Measurements from ENCODE around the gene PARVA. TPM values are rescaled to one million over a fixed set of nuclear protein-coding genes. Genes with fewer than 3 reads are reported as not detected.

PARVA gene
- total and polyA plus RNA-seq, 2 of the 8 experiments (the other 6 are each of a cell fraction or from before 2014, with no cell fraction given): 3.1 to 13.5 TPM

DNA sequence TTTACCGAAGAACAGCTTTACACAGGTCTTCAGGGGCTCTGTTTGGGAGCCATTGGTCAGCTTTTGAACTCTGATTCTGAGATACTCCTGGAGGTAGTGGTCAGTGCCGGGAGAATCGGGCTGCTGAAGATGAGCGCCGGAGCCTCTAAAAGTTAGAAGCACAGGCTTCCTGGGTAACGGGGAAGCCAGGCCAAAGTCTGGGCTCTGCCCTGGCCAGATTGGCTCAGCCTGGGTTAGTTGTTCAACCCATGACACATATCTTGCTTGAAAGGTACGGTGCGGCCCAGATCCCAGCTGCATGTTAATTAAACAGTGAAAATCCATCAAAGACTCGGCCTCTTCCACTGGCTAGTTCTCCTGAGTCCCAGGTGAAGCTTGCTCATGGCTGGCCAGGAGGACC lies 18.0 kb downstream of the PARVA start:
- 80% methylated on average over 9 of the region's 9 CpGs; no CpG with 5 or more reads in 1 of the 2 experiments for WGBS, 2 experiments (ENCODE audit: extremely low coverage in 1 of 2, insufficient coverage in 1 of 2, insufficient read length in 1 of 2, insufficient replicate concordance in 2 of 2, low coverage in 1 of 2, low lambda C conversion rate in 2 of 2, missing lambda C conversion rate in 1 of 2)
- no peak overlapping the region for H2AK5ac ChIP-seq (ENCODE audit: low read depth, low read length)
- DNase-seq (ENCODE audit: low read depth in 1 of 2, low spot score in 2 of 2) (no peak), FAIRE-seq (no peak)
- no peak overlapping the region for H2AFZ ChIP-seq (ENCODE audit: low read length)
- no peaks in the 10 kb centered on the region for H3K36me3 ChIP-seq (ENCODE audit: control insufficient read depth in 2 of 4, insufficient read depth in 4 of 4, low read length in 3 of 4)
- H3K4ac ChIP-seq (replicated peaks; ENCODE audit: insufficient read length, low read depth, low read length): no peak overlapping the region
- H3K14ac ChIP-seq (ENCODE audit: insufficient read length): no peak overlapping the region
- H3K56ac ChIP-seq (replicated peaks; ENCODE audit: insufficient read length, low read depth, low read length): no peak overlapping the region
- no peaks in the 10 kb centered on the region for H3K23me2 ChIP-seq (ENCODE audit: low read depth, low read length)
- H3K18ac ChIP-seq (ENCODE audit: extremely low read depth, low read length): no peak overlapping the region
- H3K79me2 ChIP-seq (ENCODE audit: control insufficient read depth in 1 of 2, insufficient read depth in 2 of 2, low read length in 2 of 2): no peaks in the 10 kb centered on the region
- no peak overlapping the region for H3K23ac ChIP-seq (ENCODE audit: insufficient read length)
- no peak overlapping the region for H4K91ac ChIP-seq (replicated peaks; ENCODE audit: insufficient read length, low read length)
- H2BK120ac ChIP-seq (replicated peaks; ENCODE audit: low read depth, low read length): no peak overlapping the region
- no peak overlapping the region for H2BK20ac ChIP-seq (ENCODE audit: low read length)
- no peak overlapping the region for H4K5ac ChIP-seq (ENCODE audit: insufficient read length, low read depth, low read length)
- no peaks in the 10 kb centered on the region for H3K4me1 ChIP-seq (replicated peaks in 1 of 4; ENCODE audit: control insufficient read depth in 3 of 4, insufficient read depth in 4 of 4, low read length in 3 of 4)
- H2BK5ac ChIP-seq (ENCODE audit: low read depth, low read length): no peak overlapping the region
- CTCF ChIA-PET (ENCODE audit: partially characterized antibody): interaction anchor here (2.1 kb wide), 1 partner anchor 10 kb away, joined by 7 read pairs; no protein-coding TSS in a partner anchor
- no peak overlapping the region for H3K9ac ChIP-seq (replicated peaks in 1 of 4; ENCODE audit: extremely low read depth in 1 of 4, low read depth in 3 of 4, low read length in 3 of 4)
- no peak overlapping the region for H3K27ac ChIP-seq (ENCODE audit: low read depth, low read length)
- POLR2A ChIA-PET (ENCODE audit: partially characterized antibody): no interaction called here
- H3K4me3 ChIP-seq (ENCODE audit: extremely low read depth in 1 of 4, insufficient read depth in 2 of 4, low read depth in 3 of 4, low read length in 4 of 4): no peak overlapping the region
- H2BK12ac ChIP-seq (ENCODE audit: low read depth, low read length): no peak overlapping the region
- no peak overlapping the region for H3K4me2 ChIP-seq (ENCODE audit: insufficient read depth in 1 of 2, low read depth in 2 of 2, low read length in 2 of 2)
- no peak overlapping the region for H4K8ac ChIP-seq (ENCODE audit: extremely low read depth, insufficient read depth, low read length)
- TF ChIP-seq SUZ12 (IDR thresholded peaks at IDR 0.05; ENCODE audit: low read length) (no peak), HDAC2 (IDR thresholded peaks at IDR 0.05; ENCODE audit: borderline replicate concordance in 1 of 2, low read depth in 2 of 2, low read length in 2 of 2) (no peak)
- H3K79me1 ChIP-seq (ENCODE audit: low read depth, low read length): no peaks in the 10 kb centered on the region
- H3K27me3 ChIP-seq (replicated peaks in 1 of 4; ENCODE audit: control insufficient read depth in 3 of 4, extremely low read depth in 1 of 4, insufficient read depth in 3 of 4, low read length in 3 of 4): no peaks in the 10 kb centered on the region
- H3K9me3 ChIP-seq (ENCODE audit: insufficient read depth in 2 of 2, low read depth in 1 of 2, low read length in 1 of 2): peaks cover 0 to 4% of the 10 kb centered on the region in 2 experiments; a peak in 1 of 4 replicates
- no peaks in the 10 kb centered on the region for H4K20me1 ChIP-seq (replicated peaks in 1 of 2; ENCODE audit: control insufficient read depth in 1 of 2, insufficient read depth in 2 of 2, low read length in 2 of 2)
- H2BK15ac ChIP-seq (ENCODE audit: low read length): no peak overlapping the region

All from H1 (cell line).